ENCODE data around the gene KRTAP10-8.

GRCh38 chr21:44581158-44581557 lies 30.7 kb upstream of the KRTAP10-8 start:
- TF ChIP-seq CTCF (conservative IDR thresholded peaks at IDR 0.05) (no peak), EZH2 (IDR thresholded peaks at IDR 0.05; ENCODE audit: low read depth) (no peak)

Measured in PC-9 (cell line).